ENCODE measurements around the gene LINGO4. TPM values are rescaled to one million over a fixed set of nuclear protein-coding genes. Genes with fewer than 3 reads are reported as not detected.

The LINGO4 gene
- polyA plus RNA-seq, 1 donor (not counting 4 experiments of a cell fraction or from before 2014, with no cell fraction given), result not detected

DNA sequence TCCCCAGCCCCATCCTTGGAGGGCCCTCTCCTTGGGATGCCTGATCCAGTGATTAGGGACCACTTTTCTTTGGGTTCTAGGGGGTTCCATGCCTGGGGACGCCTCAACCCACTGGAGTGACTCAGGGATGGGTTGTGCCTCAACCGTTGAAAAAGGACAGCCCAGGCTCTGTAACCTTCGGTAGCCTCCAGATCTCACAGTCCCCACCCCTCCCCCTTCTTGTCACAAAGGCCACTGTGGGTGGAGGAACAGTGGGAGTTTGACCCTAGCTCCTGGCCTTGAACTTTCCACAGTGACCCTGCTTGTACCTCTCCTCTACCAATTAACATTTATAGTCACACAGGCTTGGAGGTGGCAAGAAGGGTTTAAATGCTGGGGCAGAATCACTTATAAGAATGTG lies 29.0 kb upstream of the LINGO4 start:
- H3K9me1 ChIP-seq (ENCODE audit: control insufficient read depth, extremely low read depth, insufficient read depth, low read length), result peaks cover 2% of the 10 kb centered on the region
- dilution Hi-C loops (cut with MboI; ENCODE audit: extremely low pct_ligation_motif_present, low sequenced_read_pairs), result no loop called here
- no peak overlapping the region for H2AFZ ChIP-seq (ENCODE audit: control insufficient read depth, low read length)
- H3K9ac ChIP-seq (ENCODE audit: control insufficient read depth, extremely low read depth, insufficient read depth, low read length), result no peak overlapping the region
- H3K4me1 ChIP-seq (ENCODE audit: control insufficient read depth, extremely low read depth, insufficient read depth, low read length), result peaks cover 35% of the 10 kb centered on the region
- H3K9me3 ChIP-seq (ENCODE audit: control insufficient read depth, low read depth, low read length), result no peaks in the 10 kb centered on the region
- H3K4me3 ChIP-seq (ENCODE audit: control insufficient read depth in 2 of 3, extremely low read depth in 1 of 3, insufficient read depth in 2 of 3, low read depth in 1 of 3, low read length in 3 of 3), result no peak overlapping the region
- no peak overlapping the region for H3K27ac ChIP-seq (ENCODE audit: control insufficient read depth, insufficient read depth, low read length)
- no peaks in the 10 kb centered on the region for H3K27me3 ChIP-seq (ENCODE audit: control insufficient read depth, extremely low read depth, insufficient read depth, low read length)
- H4K20me1 ChIP-seq (ENCODE audit: control insufficient read depth, extremely low read depth, insufficient read depth, low read length), result no peaks in the 10 kb centered on the region
- H3K36me3 ChIP-seq (ENCODE audit: control insufficient read depth in 2 of 2, extremely low read depth in 1 of 2, insufficient read depth in 2 of 2, low read length in 2 of 2), result no peaks in the 10 kb centered on the region
- no peak for FAIRE-seq
- H3K79me2 ChIP-seq (ENCODE audit: control insufficient read depth, insufficient read depth, low read length), result no peaks in the 10 kb centered on the region
- H3K4me2 ChIP-seq (ENCODE audit: control insufficient read depth, extremely low read depth, insufficient read depth, low read depth, low read length), result no peak overlapping the region
- DNase-seq (ENCODE audit: low read depth, low spot score), result no peak
- TF ChIP-seq EZH2 (IDR thresholded peaks at IDR 0.05; ENCODE audit: low read length), result no peak
- TF ChIP-seq, protein P1, sequence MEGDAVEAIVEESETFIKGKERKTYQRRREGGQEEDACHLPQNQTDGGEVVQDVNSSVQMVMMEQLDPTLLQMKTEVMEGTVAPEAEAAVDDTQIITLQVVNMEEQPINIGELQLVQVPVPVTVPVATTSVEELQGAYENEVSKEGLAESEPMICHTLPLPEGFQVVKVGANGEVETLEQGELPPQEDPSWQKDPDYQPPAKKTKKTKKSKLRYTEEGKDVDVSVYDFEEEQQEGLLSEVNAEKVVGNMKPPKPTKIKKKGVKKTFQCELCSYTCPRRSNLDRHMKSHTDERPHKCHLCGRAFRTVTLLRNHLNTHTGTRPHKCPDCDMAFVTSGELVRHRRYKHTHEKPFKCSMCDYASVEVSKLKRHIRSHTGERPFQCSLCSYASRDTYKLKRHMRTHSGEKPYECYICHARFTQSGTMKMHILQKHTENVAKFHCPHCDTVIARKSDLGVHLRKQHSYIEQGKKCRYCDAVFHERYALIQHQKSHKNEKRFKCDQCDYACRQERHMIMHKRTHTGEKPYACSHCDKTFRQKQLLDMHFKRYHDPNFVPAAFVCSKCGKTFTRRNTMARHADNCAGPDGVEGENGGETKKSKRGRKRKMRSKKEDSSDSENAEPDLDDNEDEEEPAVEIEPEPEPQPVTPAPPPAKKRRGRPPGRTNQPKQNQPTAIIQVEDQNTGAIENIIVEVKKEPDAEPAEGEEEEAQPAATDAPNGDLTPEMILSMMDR (optimal IDR thresholded peaks at IDR 0.05 in 1 of 3, IDR thresholded peaks at IDR 0.05 in 1 of 3, conservative IDR thresholded peaks at IDR 0.05 in 1 of 3; ENCODE audit: extremely low read depth in 1 of 3, insufficient read depth in 2 of 3, low read length in 3 of 3), result no peak

DNA sequence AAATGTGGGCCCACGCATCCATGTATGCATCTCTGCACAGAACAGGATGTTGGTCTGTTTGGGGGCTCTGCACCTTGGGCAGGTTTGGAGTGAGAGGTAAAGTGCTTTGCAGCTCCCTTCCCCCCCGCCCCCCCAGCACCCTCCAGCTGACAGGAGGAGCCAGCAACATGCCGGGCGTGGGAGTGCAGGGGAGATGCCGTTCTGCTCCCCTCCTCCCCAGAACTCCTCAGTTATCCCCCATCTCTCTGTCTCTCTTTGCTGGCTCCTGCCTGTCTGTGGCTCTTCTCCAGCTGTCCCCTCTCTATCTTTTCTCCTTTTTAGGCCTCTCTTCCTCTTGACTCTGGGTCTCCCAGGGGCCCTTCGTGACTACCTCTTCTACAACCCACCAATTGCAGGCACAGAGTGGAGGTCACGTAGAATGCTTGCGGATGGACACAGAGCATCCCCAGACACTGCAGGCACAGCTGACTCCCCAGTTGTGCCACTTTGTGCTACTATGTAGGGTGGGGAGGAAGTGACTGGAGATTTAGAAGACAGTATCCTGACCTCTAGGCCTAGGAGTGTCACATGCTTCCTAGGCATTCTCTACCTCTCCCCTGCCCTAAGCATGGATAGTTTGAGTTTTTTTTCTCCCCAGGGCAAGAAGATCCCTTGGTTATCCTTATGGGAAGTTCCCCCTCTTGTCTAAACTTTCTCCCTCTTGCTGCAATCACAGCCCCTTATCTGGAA lies 28.1 kb upstream of the LINGO4 start:
- no peaks in the 10 kb centered on the region for H3K27me3 ChIP-seq (ENCODE audit: control insufficient read depth, extremely low read depth, insufficient read depth, low read length)
- no peak overlapping the region for H3K4me2 ChIP-seq (ENCODE audit: control insufficient read depth, extremely low read depth, insufficient read depth, low read depth, low read length)
- H3K4me3 ChIP-seq (ENCODE audit: control insufficient read depth in 2 of 3, extremely low read depth in 1 of 3, insufficient read depth in 2 of 3, low read depth in 1 of 3, low read length in 3 of 3), result no peak overlapping the region
- peaks cover 2% of the 10 kb centered on the region for H3K9me1 ChIP-seq (ENCODE audit: control insufficient read depth, extremely low read depth, insufficient read depth, low read length)
- no peaks in the 10 kb centered on the region for H3K79me2 ChIP-seq (ENCODE audit: control insufficient read depth, insufficient read depth, low read length)
- no peak overlapping the region for H3K27ac ChIP-seq (ENCODE audit: control insufficient read depth, insufficient read depth, low read length)
- H3K9ac ChIP-seq (ENCODE audit: control insufficient read depth, extremely low read depth, insufficient read depth, low read length), result no peak overlapping the region
- H3K9me3 ChIP-seq (ENCODE audit: control insufficient read depth, low read depth, low read length), result no peaks in the 10 kb centered on the region
- H3K4me1 ChIP-seq (ENCODE audit: control insufficient read depth, extremely low read depth, insufficient read depth, low read length), result peaks cover 38% of the 10 kb centered on the region
- TF ChIP-seq, protein P1 (optimal IDR thresholded peaks at IDR 0.05 in 1 of 3, IDR thresholded peaks at IDR 0.05 in 1 of 3, conservative IDR thresholded peaks at IDR 0.05 in 1 of 3; ENCODE audit: extremely low read depth in 1 of 3, insufficient read depth in 2 of 3, low read length in 3 of 3), result no peak
- no peak for TF ChIP-seq EZH2 (IDR thresholded peaks at IDR 0.05; ENCODE audit: low read length)
- DNase-seq (ENCODE audit: low read depth, low spot score), result no peak
- no peak overlapping the region for H2AFZ ChIP-seq (ENCODE audit: control insufficient read depth, low read length)
- no peaks in the 10 kb centered on the region for H4K20me1 ChIP-seq (ENCODE audit: control insufficient read depth, extremely low read depth, insufficient read depth, low read length)
- dilution Hi-C loops (cut with MboI; ENCODE audit: extremely low pct_ligation_motif_present, low sequenced_read_pairs), result no loop called here
- no peaks in the 10 kb centered on the region for H3K36me3 ChIP-seq (ENCODE audit: control insufficient read depth in 2 of 2, extremely low read depth in 1 of 2, insufficient read depth in 2 of 2, low read length in 2 of 2)
- no peak for FAIRE-seq

Data from keratinocyte (primary cell).